Measurements from ENCODE around the gene SHC2. TPM values are rescaled to one million over a fixed set of nuclear protein-coding genes. Genes with fewer than 3 reads are reported as not detected.

Gene SHC2
- total and polyA plus RNA-seq, 2 of the 8 experiments (the other 6 are each of a cell fraction or from before 2014, with no cell fraction given): 4.4 to 7.3 TPM

- Histone ChIP-seq H2AFZ (ENCODE audit: low read length) (no peak overlapping the region), H4K91ac (replicated peaks; ENCODE audit: insufficient read length, low read length) (no peak overlapping the region), H3K79me1 (ENCODE audit: low read depth, low read length) (no peaks in the 10 kb centered on the region), H3K23me2 (ENCODE audit: low read depth, low read length) (no peaks in the 10 kb centered on the region), H3K4me3 (ENCODE audit: extremely low read depth in 1 of 4, insufficient read depth in 2 of 4, low read depth in 3 of 4, low read length in 4 of 4) (no peak overlapping the region), H3K36me3 (ENCODE audit: control insufficient read depth in 2 of 4, insufficient read depth in 4 of 4, low read length in 3 of 4) (no peaks in the 10 kb centered on the region), H2BK12ac (ENCODE audit: low read depth, low read length) (no peak overlapping the region), H3K56ac (replicated peaks; ENCODE audit: insufficient read length, low read depth, low read length) (no peak overlapping the region), H2AK5ac (ENCODE audit: low read depth, low read length) (no peak overlapping the region), H2BK5ac (ENCODE audit: low read depth, low read length) (no peak overlapping the region), H3K9ac (replicated peaks in 1 of 4; ENCODE audit: extremely low read depth in 1 of 4, low read depth in 3 of 4, low read length in 3 of 4) (no peak overlapping the region), H4K20me1 (replicated peaks in 1 of 2; ENCODE audit: control insufficient read depth in 1 of 2, insufficient read depth in 2 of 2, low read length in 2 of 2) (peaks cover 0 to 2% of the 10 kb centered on the region in 2 experiments), H2BK120ac (replicated peaks; ENCODE audit: low read depth, low read length) (no peak overlapping the region), H3K27me3 (replicated peaks in 1 of 4; ENCODE audit: control insufficient read depth in 3 of 4, extremely low read depth in 1 of 4, insufficient read depth in 3 of 4, low read length in 3 of 4) (peaks cover 0 to 7% (median 2%) of the 10 kb centered on the region in 4 experiments; a peak in 4 of 7 replicates), H3K14ac (ENCODE audit: insufficient read length) (no peak overlapping the region), H3K18ac (ENCODE audit: extremely low read depth, low read length) (no peak overlapping the region), H3K23ac (ENCODE audit: insufficient read length) (no peak overlapping the region), H4K8ac (ENCODE audit: extremely low read depth, insufficient read depth, low read length) (no peak overlapping the region), H3K4ac (replicated peaks; ENCODE audit: insufficient read length, low read depth, low read length) (no peak overlapping the region), H4K5ac (ENCODE audit: insufficient read length, low read depth, low read length) (no peak overlapping the region), H3K27ac (ENCODE audit: low read depth, low read length) (no peak overlapping the region), H3K9me3 (ENCODE audit: insufficient read depth in 2 of 2, low read depth in 1 of 2, low read length in 1 of 2) (peaks cover 0 to 6% of the 10 kb centered on the region in 2 experiments; a peak in 1 of 4 replicates), H2BK15ac (ENCODE audit: low read length) (no peak overlapping the region), H2BK20ac (ENCODE audit: low read length) (no peak overlapping the region), H3K79me2 (ENCODE audit: control insufficient read depth in 1 of 2, insufficient read depth in 2 of 2, low read length in 2 of 2) (no peaks in the 10 kb centered on the region), H3K4me1 (replicated peaks in 1 of 4; ENCODE audit: control insufficient read depth in 3 of 4, insufficient read depth in 4 of 4, low read length in 3 of 4) (peaks cover 0 to 8% (median 6%) of the 10 kb centered on the region in 4 experiments; a peak in 6 of 7 replicates), H3K4me2 (ENCODE audit: insufficient read depth in 1 of 2, low read depth in 2 of 2, low read length in 2 of 2) (no peak overlapping the region)
- FAIRE-seq (no peak), DNase-seq (ENCODE audit: low read depth in 1 of 2, low spot score in 2 of 2) (no peak)
- ChIA-PET POLR2A (ENCODE audit: partially characterized antibody) (no interaction called here), CTCF (ENCODE audit: partially characterized antibody) (interaction anchor here (1.1 to 1.4 kb wide), 4 partner anchors 10 to 58 kb away, joined by 3 to 5 read pairs (median 4); no protein-coding TSS in a partner anchor)
- 80% methylated on average over 30 of the region's 40 CpGs; no CpG with 5 or more reads in 1 of the 2 experiments for WGBS, 2 experiments (ENCODE audit: extremely low coverage in 1 of 2, insufficient coverage in 1 of 2, insufficient read length in 1 of 2, insufficient replicate concordance in 2 of 2, low coverage in 1 of 2, low lambda C conversion rate in 2 of 2, missing lambda C conversion rate in 1 of 2)
- TF ChIP-seq TAF7 (optimal IDR thresholded peaks at IDR 0.05; ENCODE audit: borderline replicate concordance, low read depth, low read length) (no peak), CBX5 (IDR thresholded peaks at IDR 0.05; ENCODE audit: low read depth, low read length) (no peak), SRF (IDR thresholded peaks at IDR 0.05; ENCODE audit: low read depth, low read length) (no peak), HDAC6 (IDR thresholded peaks at IDR 0.05; ENCODE audit: low read depth, low read length) (no peak), RNF2 (IDR thresholded peaks at IDR 0.05; ENCODE audit: borderline replicate concordance, low read depth, low read length, missing control alignments, poor library complexity, severe bottlenecking) (no peak), KDM1A (IDR thresholded peaks at IDR 0.05; ENCODE audit: borderline replicate concordance, low read length) (no peak), RBBP5 (IDR thresholded peaks at IDR 0.05; ENCODE audit: borderline replicate concordance, low read depth, low read length) (no peak), NANOG (IDR thresholded peaks at IDR 0.05; ENCODE audit: insufficient read depth, low read depth, low read length, poor library complexity, severe bottlenecking) (no peak), TAF1 (IDR thresholded peaks at IDR 0.05; ENCODE audit: low read depth, low read length) (no peak), KDM5A (IDR thresholded peaks at IDR 0.05; ENCODE audit: low read length) (no peak), GABPA (IDR thresholded peaks at IDR 0.05; ENCODE audit: borderline replicate concordance, insufficient read depth, low read length) (no peak), MAFK (IDR thresholded peaks at IDR 0.05; ENCODE audit: low read depth, low read length) (no peak), POLR2A (IDR thresholded peaks at IDR 0.05; ENCODE audit: control extremely low read depth in 1 of 2, low read depth in 2 of 2, low read length in 2 of 2) (no peak)
Observed at GRCh38 chr19:422213-422916, 38.5 kb downstream of the SHC2 start.

Measured in H1 (cell line).